Left ventricle myocardium inferior (tissue), 1 donor: ENCODE results near the gene SOHLH1. TPM values are rescaled to one million over a fixed set of nuclear protein-coding genes. Genes with fewer than 3 reads are reported as not detected.

Source experiments
- DNase-seq: peaks from one replicate; pipeline ENCODE4 v3.0.0-alpha.2; 2020
- H3K27ac ChIP-seq: fragments of 200-600 bp; replicated peaks from 2 replicates; pipeline ENCODE4 v1.8.0; 2021
- H3K27me3 ChIP-seq: fragments of 200-600 bp; 2 replicates; pipeline ENCODE4 v1.8.0; 2021; ENCODE audit warnings: low read depth
- H3K36me3 ChIP-seq: fragments of 200-600 bp; 2 replicates; pipeline ENCODE4 v1.8.0; 2021
- H3K4me1 ChIP-seq: fragments of 200-600 bp; 2 replicates; pipeline ENCODE4 v1.8.0; 2021
- H3K4me3 ChIP-seq: fragments of 200-600 bp; 2 replicates; pipeline ENCODE4 v1.8.0; 2021; ENCODE audit warnings: mild to moderate bottlenecking, moderate library complexity
- H3K9me3 ChIP-seq: fragments of 200-600 bp; replicated peaks from 2 replicates; pipeline ENCODE4 v1.8.0; 2021
- CTCF ChIP-seq: fragments of 200-600 bp; IDR thresholded peaks from 2 replicates; pipeline ENCODE4 v1.8.0; 2021; ENCODE audit warnings: antibody characterized with exemption, mild to moderate bottlenecking, borderline replicate concordance
- intact Hi-C: fragments of 100-400 bp; cut with micrococcal nuclease; formaldehyde crosslinking; loops from one replicate; pipeline ENCODE4 v1.11.0; 2022
- total RNA-seq: library from RNA; stranded (reverse); fragmentation: NEBNext Ultra II Directional; extraction: Animal tissue kit (Norgen Biotek cat#: 25700); gene quantifications from one replicate; pipeline ENCODE4 v1.2.1, GENCODE V29; 2021
- donor health status: DM: no; HTN: yes; CAD: no; lungs with severe emphysema.

Gene SOHLH1
- total RNA-seq, 1 donor from 2014 or later: not detected

DNA sequence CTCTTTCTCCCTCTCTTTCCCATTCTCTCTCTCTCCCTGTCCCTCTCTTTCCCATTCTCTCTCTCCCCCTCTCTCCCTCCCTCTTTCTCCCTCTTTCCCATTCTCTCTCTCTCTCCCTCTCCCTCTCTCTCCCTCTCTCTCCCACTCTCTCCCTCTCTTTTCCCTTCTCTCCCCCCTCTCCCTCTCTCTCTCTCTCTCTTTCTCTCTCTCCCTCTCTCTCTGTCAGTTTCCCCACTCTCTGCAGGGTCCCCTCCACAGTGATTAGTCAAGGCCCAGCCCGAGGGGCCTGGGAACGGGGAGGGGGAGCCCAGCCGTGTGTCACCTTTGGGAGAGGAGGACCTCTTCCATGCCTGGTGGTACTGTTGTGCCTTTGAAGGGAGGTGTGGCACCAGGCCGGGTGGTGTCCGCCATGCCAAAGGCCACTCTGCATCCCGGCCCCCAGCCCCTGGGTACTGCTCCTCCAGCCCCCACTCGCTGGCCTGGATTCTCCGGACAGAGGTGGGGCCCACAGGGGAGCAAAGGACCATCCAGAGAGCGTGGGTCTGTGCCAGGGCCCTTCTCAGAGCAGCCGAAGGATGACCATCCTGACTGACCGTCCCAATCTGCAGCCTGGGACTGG is 28.1 kb upstream of the SOHLH1 start:
- H3K27ac ChIP-seq: no peak overlapping the region
- intact Hi-C loops: no loop called here
- H3K9me3 ChIP-seq: peaks cover 20% of the 10 kb centered on the region
- H3K27me3 ChIP-seq: peaks cover 30% of the 10 kb centered on the region
- H3K4me3 ChIP-seq: no peak overlapping the region
- no peak for TF ChIP-seq CTCF
- H3K36me3 ChIP-seq: no peaks in the 10 kb centered on the region
- no peak for DNase-seq
- no peaks in the 10 kb centered on the region for H3K4me1 ChIP-seq

DNA sequence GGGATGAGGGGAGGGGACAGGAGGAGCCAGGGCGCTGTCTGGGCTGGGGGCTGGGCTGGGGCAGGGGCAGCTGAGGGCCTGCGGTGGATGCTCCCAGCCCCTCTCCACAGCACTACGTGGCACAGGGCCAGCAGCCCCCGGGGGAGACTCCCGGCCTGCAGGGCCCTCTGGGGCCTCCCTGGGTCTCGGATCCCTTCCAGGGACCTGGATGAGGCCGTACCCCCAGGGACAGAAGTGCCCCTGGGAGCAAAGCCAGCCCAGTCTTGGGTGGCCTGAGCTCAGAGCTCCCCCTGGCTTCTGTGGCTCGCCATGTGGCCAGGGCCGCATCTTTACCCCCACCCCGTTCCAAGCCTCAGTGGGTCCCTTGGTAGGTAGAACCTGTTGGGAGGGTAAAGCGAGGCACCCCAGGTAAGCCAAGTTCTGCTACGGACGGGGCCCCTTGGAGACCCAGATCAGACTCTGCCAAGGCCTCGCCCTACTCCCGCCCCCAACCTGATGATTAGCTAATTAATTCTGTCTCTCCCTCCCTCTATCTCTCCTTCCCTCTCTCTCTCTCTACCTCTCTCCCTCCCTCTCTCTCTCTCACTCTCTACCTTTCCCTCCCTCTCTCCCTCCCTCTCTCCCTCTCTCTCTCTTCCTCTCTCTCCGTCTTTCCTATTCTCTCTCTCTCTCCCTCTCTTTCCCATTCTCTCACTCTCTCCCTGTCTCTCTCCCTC is 27.0 kb upstream of the SOHLH1 start:
- Histone ChIP-seq H3K27me3 (peaks cover 38% of the 10 kb centered on the region), H3K27ac (no peak overlapping the region), H3K9me3 (peaks cover 10% of the 10 kb centered on the region), H3K4me1 (no peaks in the 10 kb centered on the region), H3K4me3 (no peak overlapping the region), H3K36me3 (no peaks in the 10 kb centered on the region)
- TF ChIP-seq CTCF: no peak
- intact Hi-C loops: no loop called here
- DNase-seq: no peak

- no peaks in the 10 kb centered on the region for H3K9me3 ChIP-seq
- H3K4me3 ChIP-seq: no peak overlapping the region
- no peaks in the 10 kb centered on the region for H3K4me1 ChIP-seq
- no peak for DNase-seq
- peaks cover 58% of the 10 kb centered on the region for H3K27me3 ChIP-seq
- H3K36me3 ChIP-seq: no peaks in the 10 kb centered on the region
- intact Hi-C loops: no loop called here
- no peak overlapping the region for H3K27ac ChIP-seq
- TF ChIP-seq CTCF: no peak
Observed at GRCh38 chr9:135724186-135724787, 25.0 kb upstream of the SOHLH1 start.

- Histone ChIP-seq H3K9me3 (no peaks in the 10 kb centered on the region), H3K36me3 (no peaks in the 10 kb centered on the region), H3K4me1 (no peaks in the 10 kb centered on the region), H3K27me3 (peaks cover 77% of the 10 kb centered on the region), H3K27ac (no peak overlapping the region), H3K4me3 (no peak overlapping the region)
- DNase-seq: no peak
- TF ChIP-seq CTCF: no peak
- intact Hi-C loops: no loop called here
Observed at GRCh38 chr9:135722365-135722764, 23.1 kb upstream of the SOHLH1 start.

DNA sequence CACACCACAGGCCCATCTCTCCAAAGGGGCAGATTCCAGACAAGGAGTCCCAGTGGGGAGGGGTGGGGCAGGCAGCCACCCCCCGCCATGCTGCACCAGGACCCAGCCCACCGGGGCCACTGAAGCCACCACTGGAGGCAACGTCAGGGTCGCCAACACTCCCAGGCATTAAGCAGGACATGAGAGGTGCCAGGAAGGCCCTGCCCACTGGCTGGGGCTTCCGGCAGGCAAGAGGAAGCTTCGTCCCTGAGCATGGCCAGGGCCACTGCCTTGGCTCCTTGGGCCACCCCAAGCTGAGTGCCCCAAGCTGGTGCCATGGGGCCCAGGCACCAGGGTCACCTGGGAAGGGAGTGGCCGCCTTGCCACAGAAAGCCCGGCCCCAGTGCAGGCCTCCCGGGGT is 20.2 kb upstream of the SOHLH1 start:
- DNase-seq: no peak
- Histone ChIP-seq H3K27me3 (peaks cover 84% of the 10 kb centered on the region), H3K4me3 (no peak overlapping the region), H3K4me1 (no peaks in the 10 kb centered on the region), H3K36me3 (no peaks in the 10 kb centered on the region), H3K9me3 (no peaks in the 10 kb centered on the region), H3K27ac (no peak overlapping the region)
- no peak for TF ChIP-seq CTCF
- intact Hi-C loops: no loop called here
